ENCODE data around the gene CANX. TPM values are rescaled to one million over a fixed set of nuclear protein-coding genes. Genes with fewer than 3 reads are reported as not detected.
"Not testable (repeated sequence)": the region's sequence is repeated elsewhere in the genome, so short reads cannot be mapped to it uniquely, and the experiment has no call there.

CANX gene, protein sequence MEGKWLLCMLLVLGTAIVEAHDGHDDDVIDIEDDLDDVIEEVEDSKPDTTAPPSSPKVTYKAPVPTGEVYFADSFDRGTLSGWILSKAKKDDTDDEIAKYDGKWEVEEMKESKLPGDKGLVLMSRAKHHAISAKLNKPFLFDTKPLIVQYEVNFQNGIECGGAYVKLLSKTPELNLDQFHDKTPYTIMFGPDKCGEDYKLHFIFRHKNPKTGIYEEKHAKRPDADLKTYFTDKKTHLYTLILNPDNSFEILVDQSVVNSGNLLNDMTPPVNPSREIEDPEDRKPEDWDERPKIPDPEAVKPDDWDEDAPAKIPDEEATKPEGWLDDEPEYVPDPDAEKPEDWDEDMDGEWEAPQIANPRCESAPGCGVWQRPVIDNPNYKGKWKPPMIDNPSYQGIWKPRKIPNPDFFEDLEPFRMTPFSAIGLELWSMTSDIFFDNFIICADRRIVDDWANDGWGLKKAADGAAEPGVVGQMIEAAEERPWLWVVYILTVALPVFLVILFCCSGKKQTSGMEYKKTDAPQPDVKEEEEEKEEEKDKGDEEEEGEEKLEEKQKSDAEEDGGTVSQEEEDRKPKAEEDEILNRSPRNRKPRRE
- 1,253 and 1,434 TPM in 2 replicates for total RNA-seq (2022)
- percentile 98 among the genes with signal in this experiment for Bru-seq, nascent RNA
- BruChase-seq, experiment 1, labeled RNA remaining after a 6-hour chase = percentile 100 among the genes with signal in this experiment
- percentile 99 among the genes with signal in this experiment for BruChase-seq, experiment 2, labeled RNA remaining after a 2-hour chase
- long read RNA-seq, full-length matches to known transcripts = 648 of 846 reads
- long read RNA-seq, partial matches to known transcripts = 103 of 846 reads
- long read RNA-seq, other reads (novel, unspliced or antisense) = 95 of 846 reads

DNA sequence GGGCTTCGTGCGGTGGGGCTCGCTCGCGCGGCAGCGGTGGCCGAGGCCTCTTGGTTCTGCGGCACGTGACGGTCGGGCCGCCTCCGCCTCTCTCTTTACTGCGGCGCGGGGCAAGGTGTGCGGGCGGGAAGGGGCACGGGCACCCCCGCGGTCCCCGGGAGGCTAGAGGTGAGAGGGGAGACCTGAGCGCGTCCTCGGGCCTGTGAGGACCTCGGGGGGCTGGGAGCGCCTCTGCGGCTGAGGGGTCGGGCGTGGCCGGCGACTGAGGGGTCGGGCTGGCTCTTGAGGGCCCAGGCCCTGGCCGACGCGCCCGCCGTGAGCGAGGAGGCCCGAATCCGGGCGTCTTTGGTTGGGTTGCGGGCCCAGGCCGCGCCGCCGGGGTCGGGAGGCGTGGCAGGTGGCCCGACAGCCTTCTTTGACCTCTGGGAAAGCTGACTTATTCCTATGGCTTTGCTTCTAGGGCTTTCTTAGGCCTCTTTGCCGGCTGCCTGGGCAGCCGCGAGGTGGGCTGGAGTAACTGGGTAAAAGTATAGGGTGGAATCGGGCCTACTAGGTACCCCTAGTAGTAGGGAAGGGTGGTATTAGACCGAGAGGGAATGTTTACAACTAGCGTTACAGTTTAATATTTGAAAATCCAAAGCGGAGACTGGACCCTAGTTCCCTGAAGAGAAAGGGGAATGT is at the start of gene CANX:
CANX (plus strand) TSS at position 33 of the 681 bp plus-strand sequence. CDS start 6,715 bp downstream, outside the sequence.
- peaks cover 69% of the 10 kb centered on the region for H3K36me3 Mint-ChIP-seq (ENCODE audit: insufficient read depth, unreplicated experiment)
- CTCF ChIA-PET = no interaction called here

GRCh38 chr5:179649166-179649703 is 49.5 kb upstream of the CANX start:
- H3K4me1 Mint-ChIP-seq (ENCODE audit: low read depth, unreplicated experiment); BruUV-seq (replicated peaks); H3K4me3 Mint-ChIP-seq (ENCODE audit: low read depth, unreplicated experiment); H3K9me3 Mint-ChIP-seq (ENCODE audit: low read depth, unreplicated experiment); H3K27ac Mint-ChIP-seq (ENCODE audit: unreplicated experiment); H3K36me3 Mint-ChIP-seq (ENCODE audit: insufficient read depth, unreplicated experiment); intact Hi-C loops (cut with micrococcal nuclease; ENCODE audit: unreplicated experiment); DNase-seq: not testable (repeated sequence)
- H3K27me3 Mint-ChIP-seq (ENCODE audit: unreplicated experiment) = peaks cover 42% of the 10 kb centered on the region
- CTCF ChIA-PET = interaction anchor here (0.7 kb wide), 1 partner anchor 21 kb away, joined by 3 read pairs; no protein-coding TSS in a partner anchor

More for the DNA sequence above, at the start of gene CANX:
- peak within 1 kb of the TSS; percentile 99 for H3K27ac Mint-ChIP-seq (ENCODE audit: unreplicated experiment)
- BruUV-seq (replicated peaks) = no TSS peak
- intact Hi-C loops (cut with micrococcal nuclease; ENCODE audit: unreplicated experiment) = loop anchor here (2.0 to 10.0 kb wide), 3 partner anchors 33 to 144 kb away; partner anchors contain the start of genes HNRNPH1, MAML1 and RUFY1
- no peaks in the 10 kb centered on the region for H3K27me3 Mint-ChIP-seq (ENCODE audit: unreplicated experiment)
- H3K4me1 Mint-ChIP-seq (ENCODE audit: low read depth, unreplicated experiment) = peaks cover 41% of the 10 kb centered on the region
- no peaks in the 10 kb centered on the region for H3K9me3 Mint-ChIP-seq (ENCODE audit: low read depth, unreplicated experiment)
- DNase-seq = no peak
- TF ChIP-seq, protein P1, sequence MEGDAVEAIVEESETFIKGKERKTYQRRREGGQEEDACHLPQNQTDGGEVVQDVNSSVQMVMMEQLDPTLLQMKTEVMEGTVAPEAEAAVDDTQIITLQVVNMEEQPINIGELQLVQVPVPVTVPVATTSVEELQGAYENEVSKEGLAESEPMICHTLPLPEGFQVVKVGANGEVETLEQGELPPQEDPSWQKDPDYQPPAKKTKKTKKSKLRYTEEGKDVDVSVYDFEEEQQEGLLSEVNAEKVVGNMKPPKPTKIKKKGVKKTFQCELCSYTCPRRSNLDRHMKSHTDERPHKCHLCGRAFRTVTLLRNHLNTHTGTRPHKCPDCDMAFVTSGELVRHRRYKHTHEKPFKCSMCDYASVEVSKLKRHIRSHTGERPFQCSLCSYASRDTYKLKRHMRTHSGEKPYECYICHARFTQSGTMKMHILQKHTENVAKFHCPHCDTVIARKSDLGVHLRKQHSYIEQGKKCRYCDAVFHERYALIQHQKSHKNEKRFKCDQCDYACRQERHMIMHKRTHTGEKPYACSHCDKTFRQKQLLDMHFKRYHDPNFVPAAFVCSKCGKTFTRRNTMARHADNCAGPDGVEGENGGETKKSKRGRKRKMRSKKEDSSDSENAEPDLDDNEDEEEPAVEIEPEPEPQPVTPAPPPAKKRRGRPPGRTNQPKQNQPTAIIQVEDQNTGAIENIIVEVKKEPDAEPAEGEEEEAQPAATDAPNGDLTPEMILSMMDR (IDR thresholded peaks at IDR 0.05; ENCODE audit: unreplicated experiment) = no peak
- H3K4me3 Mint-ChIP-seq (ENCODE audit: low read depth, unreplicated experiment) = peak within 1 kb of the TSS; percentile 98

DNA sequence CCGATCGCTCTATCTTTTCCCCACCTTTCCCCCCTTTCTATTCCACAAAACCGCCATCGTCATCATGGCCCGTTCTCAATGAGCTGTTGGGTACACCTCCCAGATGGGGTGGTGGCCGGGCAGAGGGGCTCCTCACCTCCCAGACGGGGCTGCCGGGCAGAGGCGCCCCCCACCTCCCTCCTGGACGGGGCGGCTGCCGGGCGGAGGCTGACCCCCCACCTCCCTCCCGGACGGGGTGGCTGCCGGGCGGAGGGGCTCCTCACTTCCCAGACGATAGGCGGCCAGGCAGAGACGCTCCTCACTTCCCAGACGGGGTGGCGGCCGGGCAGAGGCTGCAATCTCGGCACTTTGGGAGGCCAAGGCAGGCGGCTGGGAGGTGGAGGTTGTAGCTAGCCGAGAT is 48.5 kb upstream of the CANX start:
- CTCF ChIA-PET = interaction anchor here (0.6 kb wide), 1 partner anchor 116 kb away, joined by 5 read pairs; no protein-coding TSS in a partner anchor
- H3K27me3 Mint-ChIP-seq (ENCODE audit: unreplicated experiment) = peaks cover 32% of the 10 kb centered on the region
- H3K4me1 Mint-ChIP-seq (ENCODE audit: low read depth, unreplicated experiment); H3K27ac Mint-ChIP-seq (ENCODE audit: unreplicated experiment); H3K4me3 Mint-ChIP-seq (ENCODE audit: low read depth, unreplicated experiment); intact Hi-C loops (cut with micrococcal nuclease; ENCODE audit: unreplicated experiment); BruUV-seq (replicated peaks); DNase-seq; H3K9me3 Mint-ChIP-seq (ENCODE audit: low read depth, unreplicated experiment); H3K36me3 Mint-ChIP-seq (ENCODE audit: insufficient read depth, unreplicated experiment): not testable (repeated sequence)

- H3K9me3 Mint-ChIP-seq (ENCODE audit: low read depth, unreplicated experiment); H3K36me3 Mint-ChIP-seq (ENCODE audit: insufficient read depth, unreplicated experiment); CTCF ChIA-PET; H3K4me1 Mint-ChIP-seq (ENCODE audit: low read depth, unreplicated experiment); BruUV-seq (replicated peaks); H3K4me3 Mint-ChIP-seq (ENCODE audit: low read depth, unreplicated experiment); intact Hi-C loops (cut with micrococcal nuclease; ENCODE audit: unreplicated experiment); DNase-seq; H3K27ac Mint-ChIP-seq (ENCODE audit: unreplicated experiment): not testable (repeated sequence)
- peaks cover 12% of the 10 kb centered on the region for H3K27me3 Mint-ChIP-seq (ENCODE audit: unreplicated experiment)
These were observed 45.6 kb upstream of the CANX start for GRCh38 chr5:179653135-179653534.

DNA sequence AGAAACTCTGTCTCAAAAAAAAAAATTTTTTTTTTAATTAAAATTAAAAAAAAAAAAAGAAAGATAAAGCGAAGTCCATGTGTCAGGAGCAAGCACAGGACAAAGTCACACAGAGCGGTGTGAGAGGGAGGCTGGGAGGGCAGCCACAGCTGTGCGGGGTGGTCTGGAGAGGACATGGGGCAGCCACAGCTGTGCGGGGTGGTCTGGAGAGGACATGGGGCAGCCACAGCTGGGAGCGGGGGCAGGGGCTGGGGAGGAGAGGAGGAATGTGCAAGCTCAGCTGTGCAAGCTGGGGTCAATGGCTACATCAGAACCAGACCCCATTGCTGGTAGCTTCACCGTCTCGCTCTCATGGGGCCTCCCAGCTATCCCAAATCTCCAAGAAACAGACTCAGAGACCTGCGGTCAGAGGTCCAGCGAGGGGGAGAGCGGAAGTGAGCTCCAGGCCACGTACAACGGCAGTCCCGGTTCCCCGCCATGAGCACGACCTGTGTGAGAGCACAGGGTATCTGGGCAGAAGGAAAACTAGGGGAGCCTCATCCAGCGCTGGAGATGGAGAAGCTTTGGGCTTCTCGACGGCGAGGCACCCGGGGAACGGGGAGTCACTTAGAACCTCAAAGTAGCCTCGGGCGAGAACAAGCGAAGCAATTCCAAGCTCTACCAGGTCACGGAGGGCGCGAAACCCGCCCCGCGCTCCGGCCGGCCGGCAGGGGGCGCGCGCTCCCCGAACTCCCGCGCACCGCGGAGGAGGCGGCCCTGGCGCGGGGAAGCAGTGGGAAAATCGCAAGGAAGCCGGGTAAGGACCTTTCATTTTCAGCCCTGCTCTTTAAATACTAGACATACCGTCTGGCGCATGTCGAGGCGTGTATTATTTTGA is 41.2 kb upstream of the CANX start:
- H3K27me3 Mint-ChIP-seq (ENCODE audit: unreplicated experiment); H3K9me3 Mint-ChIP-seq (ENCODE audit: low read depth, unreplicated experiment); DNase-seq; H3K36me3 Mint-ChIP-seq (ENCODE audit: insufficient read depth, unreplicated experiment); H3K27ac Mint-ChIP-seq (ENCODE audit: unreplicated experiment); intact Hi-C loops (cut with micrococcal nuclease; ENCODE audit: unreplicated experiment); H3K4me3 Mint-ChIP-seq (ENCODE audit: low read depth, unreplicated experiment); CTCF ChIA-PET; H3K4me1 Mint-ChIP-seq (ENCODE audit: low read depth, unreplicated experiment); BruUV-seq (replicated peaks): not testable (repeated sequence)

DNA sequence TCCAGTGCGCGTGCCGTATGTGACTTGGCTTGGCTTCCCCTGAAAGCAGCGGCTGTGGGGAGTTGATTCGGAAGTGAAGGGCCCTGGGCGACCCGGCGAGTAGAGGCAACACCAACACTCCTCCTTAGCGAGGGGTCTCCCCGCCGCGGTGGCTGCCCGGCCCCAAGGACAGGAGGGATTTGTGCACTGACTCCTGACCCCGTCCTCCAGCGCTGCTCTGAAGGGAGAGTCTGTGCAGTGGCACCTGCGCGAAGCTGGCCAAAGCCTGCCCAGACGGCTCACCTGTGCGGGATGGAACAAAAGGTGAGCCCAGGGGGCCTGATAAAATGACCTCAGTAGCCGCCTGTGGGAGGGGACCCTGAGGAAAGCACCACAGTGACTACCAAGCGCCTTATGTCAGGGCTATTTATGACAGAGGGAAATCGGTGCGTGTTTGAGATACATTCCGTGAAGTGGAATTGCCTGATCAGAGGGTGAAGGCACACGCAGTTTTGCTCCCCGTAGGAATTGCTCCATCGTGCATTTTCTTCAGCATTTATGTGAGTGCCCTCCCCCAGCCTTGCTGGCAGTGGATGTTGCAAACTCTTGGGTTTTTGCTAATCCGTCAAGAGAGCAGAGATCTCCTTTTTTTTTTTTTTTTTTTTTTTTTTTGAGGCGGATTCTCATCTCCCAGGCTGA is 40.4 kb upstream of the CANX start:
- H3K4me3 Mint-ChIP-seq (ENCODE audit: low read depth, unreplicated experiment) = peak overlapping the region; percentile 72
- DNase-seq; H3K9me3 Mint-ChIP-seq (ENCODE audit: low read depth, unreplicated experiment); H3K4me1 Mint-ChIP-seq (ENCODE audit: low read depth, unreplicated experiment); CTCF ChIA-PET; H3K27me3 Mint-ChIP-seq (ENCODE audit: unreplicated experiment); intact Hi-C loops (cut with micrococcal nuclease; ENCODE audit: unreplicated experiment); H3K36me3 Mint-ChIP-seq (ENCODE audit: insufficient read depth, unreplicated experiment); H3K27ac Mint-ChIP-seq (ENCODE audit: unreplicated experiment): not testable (repeated sequence)
- BruUV-seq (replicated peaks) = TSS peak; percentile 89

DNA sequence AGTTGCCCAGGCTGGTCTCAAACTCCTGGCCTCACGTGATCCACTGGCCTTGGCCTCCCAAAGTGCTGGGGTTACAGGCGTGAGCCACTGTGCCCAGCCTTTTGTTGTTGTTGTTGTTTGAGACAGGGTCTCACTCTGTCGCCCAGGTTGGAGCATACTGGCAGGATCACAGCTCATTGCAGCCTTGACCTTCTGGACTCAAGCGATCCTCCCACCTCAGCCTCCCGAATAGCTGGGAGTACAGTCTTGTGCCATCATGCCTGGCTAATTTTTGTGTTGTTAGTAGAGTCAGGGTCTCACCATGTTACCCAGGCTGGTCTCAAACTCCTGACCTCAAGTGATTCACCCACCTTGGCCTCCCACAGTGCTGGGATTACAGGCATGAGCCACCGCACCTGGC is 37.1 kb upstream of the CANX start:
- BruUV-seq (replicated peaks); DNase-seq; H3K27ac Mint-ChIP-seq (ENCODE audit: unreplicated experiment); H3K27me3 Mint-ChIP-seq (ENCODE audit: unreplicated experiment); H3K4me3 Mint-ChIP-seq (ENCODE audit: low read depth, unreplicated experiment); H3K9me3 Mint-ChIP-seq (ENCODE audit: low read depth, unreplicated experiment); intact Hi-C loops (cut with micrococcal nuclease; ENCODE audit: unreplicated experiment); H3K4me1 Mint-ChIP-seq (ENCODE audit: low read depth, unreplicated experiment): not testable (repeated sequence)
- CTCF ChIA-PET = interaction anchor here (0.6 kb wide), 1 partner anchor 75 kb away, joined by 7 read pairs; no protein-coding TSS in a partner anchor
- peaks cover 11% of the 10 kb centered on the region for H3K36me3 Mint-ChIP-seq (ENCODE audit: insufficient read depth, unreplicated experiment)

Data from Calu3 (cell line).